Astrocyte of the spinal cord (primary cell): ENCODE data around the gene PLEKHN1.

Experiments used
- DNase-seq: peaks from one replicate; pipeline ENCODE4 v3.0.0; 2011; ENCODE audit warnings: low read depth, low spot score
- H3K4me3 ChIP-seq: 2 replicates; pipeline ENCODE4 v1.5.1; 2011; ENCODE audit warnings: low read depth, mild to moderate bottlenecking, low read length, moderate library complexity
- CTCF ChIP-seq: IDR thresholded peaks from 2 replicates; pipeline ENCODE4 v1.5.1; 2012; ENCODE audit warnings: low read depth, mild to moderate bottlenecking, low read length, inconsistent platforms
- in situ Hi-C: cut with HindIII; loops from 2 replicates; pipeline ENCODE4 v1.10.0; 2017; ENCODE audit warnings: low sequenced_read_pairs

PLEKHN1 gene

GRCh38 chr1:966704-967300 lies 520 bp downstream of the PLEKHN1 start:
- TF ChIP-seq CTCF: no peak
- H3K4me3 ChIP-seq: peak overlapping the region; percentile 55
- in situ Hi-C loops: no loop called here
- peak; percentile 51 for DNase-seq

GRCh38 chr1:967466-968343 lies 1.4 kb downstream of the PLEKHN1 start:
- DNase-seq: no peak
- in situ Hi-C loops: no loop called here
- no peak overlapping the region for H3K4me3 ChIP-seq
- no peak for TF ChIP-seq CTCF

GRCh38 chr1:969260-969855 lies 3.1 kb downstream of the PLEKHN1 start:
- in situ Hi-C loops: no loop called here
- no peak overlapping the region for H3K4me3 ChIP-seq
- DNase-seq: no peak
- no peak for TF ChIP-seq CTCF

GRCh38 chr1:970242-970972 lies 4.1 kb downstream of the PLEKHN1 start:
- no peak for TF ChIP-seq CTCF
- in situ Hi-C loops: no loop called here
- H3K4me3 ChIP-seq: no peak overlapping the region
- no peak for DNase-seq

- no peak for DNase-seq
- in situ Hi-C loops: no loop called here
- TF ChIP-seq CTCF: no peak
- H3K4me3 ChIP-seq: no peak overlapping the region
Measured at GRCh38 chr1:970973-971730, 4.9 kb downstream of the PLEKHN1 start.
